Ureter (tissue), 1 donor: ENCODE results near the gene PEAK3. TPM values are rescaled to one million over a fixed set of nuclear protein-coding genes. Genes with fewer than 3 reads are reported as not detected.
"Not testable (repeated sequence)": the region's sequence is repeated elsewhere in the genome, so short reads cannot be mapped to it uniquely, and the experiment has no call there.

Experiments
- DNase-seq: peaks from one replicate; pipeline ENCODE4 v3.0.0-alpha.2; 2020; ENCODE audit warnings: low spot score
- total RNA-seq: library from RNA; stranded (reverse); gene quantifications from one replicate; pipeline ENCODE4 v1.2.4, GENCODE V29; 2023
- donor health status: DM: yes; HTN: yes; CAD: no.

Gene PEAK3
- total RNA-seq, 1 donor from 2014 or later = 0.99 TPM

DNA sequence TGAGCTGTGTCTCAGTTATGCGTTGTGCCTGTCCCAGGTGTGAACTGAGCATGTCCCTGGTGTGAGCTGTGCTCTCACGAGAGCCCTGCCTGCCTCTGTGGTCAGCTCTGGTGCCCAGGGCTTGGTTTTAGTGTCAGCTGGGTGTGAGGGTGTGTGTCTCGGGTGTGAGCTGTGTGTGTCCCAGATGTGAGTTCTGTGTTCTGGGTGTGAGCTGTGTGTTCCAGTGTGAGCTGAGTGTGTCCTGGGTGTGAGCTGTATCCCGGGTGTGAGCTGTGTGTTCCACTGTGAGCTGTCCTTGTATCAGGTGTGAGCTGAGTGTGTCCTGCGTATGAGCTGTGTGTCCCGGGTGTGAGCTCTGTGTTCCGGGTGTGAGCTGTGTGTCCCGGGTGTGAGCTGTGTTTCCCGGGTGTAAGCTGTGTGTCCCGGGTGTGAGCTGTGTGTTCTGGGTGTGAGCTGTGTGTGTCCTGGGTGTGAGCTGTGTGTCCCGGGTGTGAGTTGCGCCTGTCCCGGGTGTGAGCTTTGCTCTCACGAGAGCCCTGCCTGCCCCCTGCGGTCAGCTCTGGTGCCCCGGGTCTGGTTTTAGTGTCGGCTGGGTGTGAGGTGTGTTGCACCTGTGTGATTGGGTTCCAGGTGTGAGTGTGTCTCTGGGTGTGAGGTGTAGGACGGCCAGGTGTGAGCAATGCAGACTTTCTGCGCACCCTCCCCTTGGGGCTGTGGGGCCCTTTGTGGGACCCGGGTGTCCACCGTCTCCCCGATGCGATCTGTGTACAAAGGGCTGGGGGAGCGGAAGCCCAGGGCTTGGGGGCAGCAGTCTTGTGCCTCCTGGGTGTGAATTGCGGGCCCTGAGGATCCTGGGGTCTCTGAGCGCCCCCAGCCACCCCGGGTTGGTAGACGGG is 7.1 kb upstream of the PEAK3 start:
- DNase-seq = no peak

- no peak for DNase-seq
Observed at GRCh38 chr19:2288338-2288817, 6.4 kb upstream of the PEAK3 start.

DNA sequence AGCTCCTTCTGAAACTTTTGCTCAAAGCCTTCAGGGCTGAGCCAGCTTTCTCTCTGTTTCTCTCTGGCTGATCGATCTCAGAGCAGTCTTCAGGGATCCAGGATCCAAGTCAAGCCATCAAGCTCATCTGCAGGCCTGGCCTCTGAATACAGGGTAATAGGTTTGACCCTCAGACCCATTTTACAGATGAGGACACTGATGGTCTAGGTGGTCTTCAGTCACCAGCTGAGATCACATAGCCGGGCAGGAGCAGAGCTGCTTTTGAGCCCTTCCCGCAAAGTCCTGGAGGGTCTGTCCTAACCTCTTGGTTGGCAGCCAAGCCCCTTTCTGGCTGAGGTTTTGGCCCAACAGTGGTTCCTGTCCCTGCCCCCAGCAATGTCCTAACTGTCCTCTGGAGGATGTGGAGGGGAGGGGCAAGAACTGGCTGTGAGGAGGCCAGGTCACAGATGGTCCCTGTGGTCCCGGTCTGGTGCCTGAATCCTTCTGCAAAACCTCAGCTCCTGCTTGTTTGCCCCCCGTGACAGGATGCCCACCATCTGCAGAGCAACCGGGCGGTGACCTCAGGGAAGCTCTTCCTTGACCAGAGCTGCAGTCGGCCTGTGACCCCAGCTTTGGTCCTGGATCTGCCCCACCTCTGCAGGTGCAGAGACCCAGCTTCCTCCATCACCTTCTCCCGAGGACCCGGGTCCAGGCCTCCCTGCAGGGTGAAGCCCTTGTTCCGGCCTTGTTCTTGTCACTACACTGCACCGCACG is 5.8 kb upstream of the PEAK3 start:
- no peak for DNase-seq

DNA sequence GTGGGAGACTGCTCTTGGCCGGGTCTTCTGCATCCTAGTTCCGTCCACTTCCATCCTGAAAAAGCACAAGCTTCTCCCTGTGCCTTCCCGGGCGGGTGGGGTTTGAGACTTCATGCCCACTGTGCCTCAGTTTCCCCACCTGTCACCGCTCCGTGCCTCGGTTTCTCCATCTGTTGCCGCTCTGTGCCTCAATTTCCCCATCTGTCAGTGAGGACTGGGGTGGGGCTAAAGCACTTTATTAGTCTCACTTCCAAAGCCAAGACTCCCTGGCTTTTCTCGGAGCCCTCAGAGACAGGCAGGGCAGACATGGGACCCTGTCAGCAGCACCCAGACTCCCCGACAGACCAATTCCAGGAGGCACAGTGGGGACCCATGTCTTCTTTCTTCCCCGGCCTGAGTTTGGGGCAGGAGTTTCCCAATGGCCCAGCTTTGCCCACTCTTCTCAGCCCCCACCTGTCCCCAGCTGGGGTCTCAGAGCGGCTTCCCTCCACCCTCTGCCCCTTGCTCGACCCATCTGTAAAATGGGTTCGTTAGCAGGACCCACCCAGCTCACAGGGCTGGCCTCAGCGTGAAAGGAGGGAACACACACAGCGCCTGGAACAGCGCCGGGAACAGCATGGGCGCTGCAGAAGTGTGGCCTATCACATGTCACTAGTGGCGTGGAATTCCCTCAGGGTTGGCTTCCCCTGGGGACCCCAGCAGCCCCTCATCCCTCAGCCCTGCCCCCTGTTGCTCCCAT is 4.6 kb upstream of the PEAK3 start:
- DNase-seq = no peak

- no peak for DNase-seq
Observed at GRCh38 chr19:2283835-2284507, 2.0 kb upstream of the PEAK3 start.

- DNase-seq = no peak
Observed at GRCh38 chr19:2282862-2283237, 875 bp upstream of the PEAK3 start.

DNA sequence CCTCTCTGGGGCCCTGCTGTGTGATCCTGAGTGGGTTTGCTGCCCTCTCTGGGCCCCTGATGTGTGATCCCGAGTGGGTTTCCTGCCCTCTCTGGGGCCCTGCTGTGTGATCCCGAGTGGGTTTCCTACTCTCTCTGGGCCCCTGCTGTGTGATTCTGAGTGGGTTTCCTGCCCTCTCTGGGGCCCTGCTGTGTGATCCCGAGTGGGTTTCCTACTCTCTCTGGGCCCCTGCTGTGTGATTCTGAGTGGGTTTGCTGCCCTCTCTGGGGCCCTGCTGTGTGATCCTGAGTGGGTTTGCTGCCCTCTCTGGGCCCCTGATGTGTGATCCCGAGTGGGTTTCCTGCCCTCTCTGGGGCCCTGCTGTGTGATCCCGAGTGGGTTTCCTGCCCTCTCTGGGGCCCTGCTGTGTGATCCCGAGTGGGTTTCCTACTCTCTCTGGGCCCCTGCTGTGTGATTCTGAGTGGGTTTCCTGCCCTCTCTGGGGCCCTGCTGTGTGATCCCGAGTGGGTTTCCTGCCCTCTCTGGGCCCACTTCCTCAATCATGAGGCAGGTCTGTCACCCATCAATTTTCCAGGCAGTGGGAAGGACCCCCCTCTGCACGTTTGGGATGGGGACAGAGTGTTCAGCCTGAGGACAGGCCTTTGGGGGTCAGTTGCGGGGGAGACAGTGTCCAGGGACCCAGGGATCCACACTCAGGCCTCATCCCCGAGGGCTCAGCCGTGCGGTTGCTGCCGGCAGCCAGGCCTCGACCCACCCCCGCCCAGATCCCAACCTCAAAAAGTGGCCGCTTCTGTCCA is 512 bp downstream of the PEAK3 start:
- DNase-seq = not testable (repeated sequence)

- no peak for DNase-seq
Observed at GRCh38 chr19:2280633-2281264, 1.2 kb downstream of the PEAK3 start.

DNA sequence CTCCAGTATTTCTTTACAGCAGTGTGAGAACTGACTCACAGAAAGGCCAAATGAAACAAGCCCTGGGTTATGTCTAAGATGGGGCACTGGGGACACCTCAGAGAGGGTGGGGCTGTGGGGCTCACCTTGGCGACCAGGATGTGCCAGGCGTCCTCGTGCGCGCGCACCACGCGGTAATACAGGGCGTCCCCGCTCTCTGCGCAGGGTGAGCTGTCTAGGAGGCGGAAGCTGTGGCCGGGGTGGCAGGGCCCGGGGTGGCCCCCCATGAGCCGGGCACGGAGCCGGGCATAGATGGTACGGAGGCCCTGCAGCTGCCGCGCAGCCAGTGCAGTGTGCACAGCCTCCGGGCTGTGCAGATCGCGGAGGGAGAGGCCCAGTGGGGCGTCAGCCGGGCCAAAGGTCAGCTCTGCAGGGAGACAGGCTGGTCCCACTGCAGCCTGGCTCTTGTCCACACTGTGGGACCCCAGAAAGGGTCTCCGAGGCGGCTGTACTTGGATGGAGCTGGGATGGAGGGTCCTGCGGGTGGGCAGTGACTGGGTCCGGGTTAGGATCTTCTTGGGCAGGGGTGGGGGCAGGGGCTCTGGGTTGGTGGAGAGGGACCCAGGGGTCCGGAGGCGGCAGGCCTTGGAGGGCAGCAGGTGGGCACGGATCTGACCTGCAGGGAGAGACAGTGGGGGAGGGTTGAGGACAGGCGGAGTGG is 3.4 kb downstream of the PEAK3 start:
- no peak for DNase-seq

DNA sequence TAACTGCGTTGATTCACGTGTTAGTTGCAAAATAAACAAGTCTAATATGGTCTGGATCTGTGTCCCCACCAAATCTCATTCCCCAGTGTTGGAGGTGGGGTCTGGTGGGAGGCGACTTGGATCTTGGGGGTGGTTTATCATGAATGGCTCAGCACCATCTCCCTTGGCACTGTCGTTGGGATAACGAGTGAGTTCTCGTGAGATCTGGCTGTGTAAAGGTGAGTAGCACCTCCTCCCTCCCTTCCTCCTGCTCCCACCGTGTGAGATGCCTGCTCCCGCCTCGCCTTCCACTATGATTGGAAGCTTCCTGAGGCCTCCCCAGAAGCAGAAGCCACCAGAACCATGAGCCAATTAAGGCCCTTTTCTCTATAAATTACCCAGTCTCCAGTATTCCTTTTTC is 4.8 kb downstream of the PEAK3 start:
- no peak for DNase-seq

DNA sequence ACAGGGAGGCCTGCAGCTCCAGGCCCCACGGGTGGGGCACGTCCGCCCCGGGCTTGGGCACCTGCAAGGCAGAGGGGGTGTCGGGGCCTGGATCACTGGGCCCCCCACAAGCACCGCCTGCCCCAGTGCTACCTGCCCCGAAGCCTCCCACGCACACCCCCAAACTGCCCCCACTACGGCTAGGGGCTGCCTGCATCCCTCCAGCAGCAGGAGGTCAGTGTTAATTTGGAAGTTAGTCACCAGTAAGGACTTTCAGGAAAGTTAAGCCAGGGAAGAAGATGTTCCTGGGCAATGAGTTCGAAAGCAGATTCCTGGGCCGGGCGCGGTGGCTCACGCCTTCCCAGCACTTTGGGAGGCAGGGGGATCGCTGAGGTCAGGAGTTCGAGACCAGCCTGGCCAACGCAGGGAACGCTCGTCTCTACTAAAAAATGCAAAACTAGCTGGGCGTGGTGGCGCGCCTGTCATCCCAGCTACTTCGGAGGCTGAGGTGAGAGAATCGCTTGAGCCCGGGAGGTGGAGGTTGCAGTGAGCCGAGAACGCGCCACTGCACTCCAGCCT is 5.5 kb downstream of the PEAK3 start:
- no peak for DNase-seq

DNA sequence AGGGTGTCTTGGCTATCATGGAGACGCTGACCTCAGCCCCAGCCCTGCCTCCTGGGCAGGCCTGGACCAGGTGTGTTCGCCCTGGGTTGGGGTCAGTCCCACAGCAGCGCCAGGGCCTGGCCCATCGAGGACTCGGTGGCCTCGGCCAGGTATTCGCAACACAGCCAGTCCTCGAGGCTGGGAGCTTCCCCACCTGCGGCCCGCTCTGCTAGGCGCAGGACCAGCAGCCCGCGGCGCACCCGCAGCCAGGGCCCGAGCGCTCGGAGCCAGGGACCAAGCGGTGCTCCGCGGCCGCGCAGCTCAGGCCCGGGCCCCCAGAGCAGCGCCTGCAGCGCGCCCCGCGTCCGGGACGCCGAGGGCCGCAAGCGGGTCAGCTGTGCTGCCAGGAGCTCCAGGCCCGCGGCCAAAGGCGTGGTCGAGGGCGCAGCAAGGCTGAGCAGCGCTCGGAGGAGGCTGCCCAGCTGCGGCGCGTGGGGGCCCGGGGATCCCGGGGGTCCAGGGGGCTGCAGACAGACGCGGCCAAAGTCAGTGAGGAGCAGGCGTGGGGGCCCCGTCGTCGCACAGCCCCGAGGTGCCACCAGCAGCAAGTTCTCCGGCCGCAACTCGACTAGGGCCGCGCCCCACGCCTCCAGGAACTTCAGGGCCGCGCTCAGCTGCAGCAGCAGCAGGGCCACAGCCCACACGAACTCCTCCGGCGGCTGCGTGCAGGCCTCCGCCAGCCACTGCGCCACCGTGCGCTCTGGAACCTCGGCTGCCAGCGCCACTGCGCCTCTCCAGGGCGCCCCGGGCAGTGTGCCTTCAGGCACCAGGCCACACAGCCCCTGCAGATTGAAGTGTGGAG is 6.2 kb downstream of the PEAK3 start:
- no peak for DNase-seq

GRCh38 chr19:2274931-2275535 is 6.9 kb downstream of the PEAK3 start:
- DNase-seq = peak; percentile 71

DNA sequence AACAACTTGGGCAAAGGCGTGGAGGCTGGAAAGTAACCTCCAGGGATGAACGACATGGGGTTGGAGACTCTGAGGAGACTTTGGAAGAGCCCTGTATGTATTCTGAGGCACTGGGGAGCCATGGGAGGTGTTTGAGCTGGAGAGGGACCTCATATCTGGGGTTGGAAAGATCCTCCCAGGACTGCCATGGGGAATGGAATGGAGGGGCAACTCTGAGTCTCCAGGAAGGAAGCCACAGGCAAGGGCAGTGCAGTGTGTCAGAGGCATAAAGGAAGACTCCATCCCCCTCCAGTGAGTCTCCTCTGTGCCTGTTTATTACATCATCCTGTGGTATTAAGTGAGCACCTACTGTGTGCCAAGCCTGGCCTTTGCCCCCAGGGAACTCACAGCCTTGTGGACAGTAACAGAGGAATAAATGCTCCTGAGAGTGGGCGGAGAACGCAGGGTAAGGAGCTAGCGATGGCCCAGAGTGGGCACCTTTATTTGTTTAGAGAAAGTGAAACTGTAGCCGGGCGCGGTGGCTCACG is 7.7 kb downstream of the PEAK3 start:
- peak; percentile 36 for DNase-seq

GRCh38 chr19:2273356-2274184 is 8.4 kb downstream of the PEAK3 start:
- peak; percentile 76 for DNase-seq

DNA sequence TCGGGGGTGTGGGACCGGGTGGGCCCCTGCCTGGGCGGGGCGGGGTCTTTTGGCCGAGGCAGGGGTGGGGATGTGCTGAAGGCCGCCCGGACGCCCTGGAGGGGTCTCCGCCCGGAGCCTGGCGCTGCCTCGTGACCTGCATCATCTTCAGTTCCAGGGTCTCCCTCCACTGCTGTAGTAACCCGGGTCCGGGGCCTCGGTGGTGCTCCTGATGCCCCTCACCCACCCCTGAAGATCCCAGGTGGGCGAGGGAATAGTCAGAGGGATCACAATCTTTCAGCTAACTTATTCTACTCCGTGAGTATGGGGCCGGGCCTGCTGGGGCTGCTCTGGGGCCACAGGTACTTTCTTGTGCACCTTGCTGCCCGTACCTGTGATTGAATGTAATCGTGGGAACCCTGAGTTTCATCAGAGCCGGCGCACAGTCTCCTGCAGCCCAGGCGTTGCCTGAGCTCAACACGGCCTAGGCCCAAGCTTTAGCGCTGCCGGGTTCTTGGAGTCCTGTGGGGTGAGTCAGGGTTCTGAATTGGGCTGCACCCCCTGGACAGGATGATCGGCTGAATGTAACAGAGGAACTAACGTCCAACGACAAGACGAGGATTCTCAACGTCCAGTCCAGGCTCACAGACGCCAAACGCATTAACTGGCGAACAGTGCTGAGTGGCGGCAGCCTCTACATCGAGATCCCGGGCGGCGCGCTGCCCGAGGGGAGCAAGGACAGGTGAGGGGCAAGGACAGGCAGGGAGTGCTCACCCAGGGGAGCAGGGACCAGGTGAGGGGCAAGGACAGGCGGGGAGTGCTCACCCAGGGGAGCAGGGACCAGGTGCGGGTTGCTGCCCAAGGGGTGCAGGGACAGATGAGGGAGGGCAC is 10.5 kb downstream of the PEAK3 start:
- DNase-seq = no peak
